HG03135 (cell line): ENCODE data around the gene KANK2.
A peak's percentile ranks its signal among the peaks of the same experiment; 100 is the strongest.
"Not testable (repeated sequence)": the region's sequence is repeated elsewhere in the genome, so short reads cannot be mapped to it uniquely, and the experiment has no call there.

ENCODE experiments used
- ATAC-seq: cut with Tn5 transposase; IDR thresholded peaks from one replicate; pipeline ENCODE4 v1.9.1; 2021; ENCODE audit warnings: mild to moderate bottlenecking, moderate library complexity; ENCODE audit not compliant: unreplicated experiment

The KANK2 gene

GRCh38 chr19:11198769-11199424, 1.6 kb upstream of the KANK2 start:
- no peak for ATAC-seq

GRCh38 chr19:11198175-11198534, 810 bp upstream of the KANK2 start:
- no peak for ATAC-seq

GRCh38 chr19:11196406-11197287, 698 bp downstream of the KANK2 start:
- ATAC-seq: no peak

- ATAC-seq: no peak
These were observed 1.7 kb downstream of the KANK2 start for GRCh38 chr19:11195681-11196080.

GRCh38 chr19:11194656-11195558, 2.4 kb downstream of the KANK2 start:
- ATAC-seq: no peak

GRCh38 chr19:11194173-11194572, 3.2 kb downstream of the KANK2 start:
- ATAC-seq: no peak

- ATAC-seq: no peak
These were observed 4.1 kb downstream of the KANK2 start for GRCh38 chr19:11192957-11193939.

- ATAC-seq: no peak
These were observed 5.4 kb downstream of the KANK2 start for GRCh38 chr19:11191934-11192333.

- ATAC-seq: no peak
These were observed 6.0 kb downstream of the KANK2 start for GRCh38 chr19:11191273-11191755.

- no peak for ATAC-seq
These were observed 6.8 kb downstream of the KANK2 start for GRCh38 chr19:11190501-11190900.

- no peak for ATAC-seq
These were observed 9.9 kb downstream of the KANK2 start for GRCh38 chr19:11187441-11187840.

- no peak for ATAC-seq
These were observed 14.4 kb downstream of the KANK2 start for GRCh38 chr19:11182994-11183393.

- ATAC-seq: no peak
These were observed 15.9 kb downstream of the KANK2 start for GRCh38 chr19:11181488-11181887.

GRCh38 chr19:11180975-11181374, 16.4 kb downstream of the KANK2 start:
- not testable (repeated sequence) for ATAC-seq

GRCh38 chr19:11180346-11180745, 17.0 kb downstream of the KANK2 start:
- ATAC-seq: peak; percentile 11

- peak; percentile 58 for ATAC-seq
These were observed 17.5 kb downstream of the KANK2 start for GRCh38 chr19:11179716-11180297.

- ATAC-seq: not testable (repeated sequence)
These were observed 18.2 kb downstream of the KANK2 start for GRCh38 chr19:11179145-11179465.

GRCh38 chr19:11177592-11177991, 19.8 kb downstream of the KANK2 start:
- ATAC-seq: no peak

- ATAC-seq: no peak
These were observed 20.7 kb downstream of the KANK2 start for GRCh38 chr19:11176466-11177193.
